ENCODE results near the gene COQ8A.

Gene COQ8A

DNA sequence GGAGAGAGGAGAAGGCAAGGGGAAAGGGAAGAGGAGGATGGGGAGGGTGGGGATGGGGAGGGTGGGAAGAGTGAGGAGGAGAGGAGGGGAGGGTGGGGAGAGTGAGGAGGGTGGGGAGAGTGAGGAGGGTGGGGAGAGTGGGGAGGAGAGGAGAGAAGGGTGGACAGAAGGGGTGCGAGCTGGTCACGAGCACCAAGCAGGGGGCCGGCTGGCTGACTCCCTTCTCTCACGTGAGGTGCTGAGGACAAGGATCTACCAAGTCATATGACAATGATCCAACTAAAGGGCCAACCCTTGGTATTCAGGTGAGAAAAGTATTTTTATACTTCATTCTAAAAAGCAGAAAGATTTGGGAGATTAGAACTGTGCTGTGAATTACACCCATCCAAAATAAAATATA is 51.8 kb downstream of the COQ8A start:
- Histone ChIP-seq H3K4me3 (ENCODE audit: low read length, poor library complexity, severe bottlenecking) (no peak overlapping the region), H3K9me3 (ENCODE audit: insufficient read depth, low read depth, low read length) (no peaks in the 10 kb centered on the region), H3F3A (ENCODE audit: low read depth) (no peaks in the 10 kb centered on the region), H3K4me1 (ENCODE audit: insufficient read depth, low read length, poor library complexity, severe bottlenecking) (no peaks in the 10 kb centered on the region), H3K9me2 (replicated peaks; ENCODE audit: low read depth, low read length) (no peaks in the 10 kb centered on the region), H4K20me1 (ENCODE audit: insufficient read depth, low read length, poor library complexity, severe bottlenecking) (no peaks in the 10 kb centered on the region), H3K9ac (ENCODE audit: low read depth, low read length, poor library complexity, severe bottlenecking) (no peak overlapping the region), H2AFZ (ENCODE audit: low read length) (no peak overlapping the region), H3K27me3 (ENCODE audit: insufficient read depth, low read length, poor library complexity, severe bottlenecking) (no peaks in the 10 kb centered on the region), H3K79me2 (ENCODE audit: insufficient read depth, low read length) (no peaks in the 10 kb centered on the region), H3K36me3 (ENCODE audit: insufficient read depth, low read length) (peaks cover 5% of the 10 kb centered on the region; the same call in 1 of the 2 replicates), H3K4me2 (ENCODE audit: low read depth, low read length, poor library complexity, severe bottlenecking) (no peak overlapping the region)
- TF ChIP-seq, protein P1, sequence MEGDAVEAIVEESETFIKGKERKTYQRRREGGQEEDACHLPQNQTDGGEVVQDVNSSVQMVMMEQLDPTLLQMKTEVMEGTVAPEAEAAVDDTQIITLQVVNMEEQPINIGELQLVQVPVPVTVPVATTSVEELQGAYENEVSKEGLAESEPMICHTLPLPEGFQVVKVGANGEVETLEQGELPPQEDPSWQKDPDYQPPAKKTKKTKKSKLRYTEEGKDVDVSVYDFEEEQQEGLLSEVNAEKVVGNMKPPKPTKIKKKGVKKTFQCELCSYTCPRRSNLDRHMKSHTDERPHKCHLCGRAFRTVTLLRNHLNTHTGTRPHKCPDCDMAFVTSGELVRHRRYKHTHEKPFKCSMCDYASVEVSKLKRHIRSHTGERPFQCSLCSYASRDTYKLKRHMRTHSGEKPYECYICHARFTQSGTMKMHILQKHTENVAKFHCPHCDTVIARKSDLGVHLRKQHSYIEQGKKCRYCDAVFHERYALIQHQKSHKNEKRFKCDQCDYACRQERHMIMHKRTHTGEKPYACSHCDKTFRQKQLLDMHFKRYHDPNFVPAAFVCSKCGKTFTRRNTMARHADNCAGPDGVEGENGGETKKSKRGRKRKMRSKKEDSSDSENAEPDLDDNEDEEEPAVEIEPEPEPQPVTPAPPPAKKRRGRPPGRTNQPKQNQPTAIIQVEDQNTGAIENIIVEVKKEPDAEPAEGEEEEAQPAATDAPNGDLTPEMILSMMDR (conservative IDR thresholded peaks at IDR 0.05; ENCODE audit: low read length), result no peak

DNA sequence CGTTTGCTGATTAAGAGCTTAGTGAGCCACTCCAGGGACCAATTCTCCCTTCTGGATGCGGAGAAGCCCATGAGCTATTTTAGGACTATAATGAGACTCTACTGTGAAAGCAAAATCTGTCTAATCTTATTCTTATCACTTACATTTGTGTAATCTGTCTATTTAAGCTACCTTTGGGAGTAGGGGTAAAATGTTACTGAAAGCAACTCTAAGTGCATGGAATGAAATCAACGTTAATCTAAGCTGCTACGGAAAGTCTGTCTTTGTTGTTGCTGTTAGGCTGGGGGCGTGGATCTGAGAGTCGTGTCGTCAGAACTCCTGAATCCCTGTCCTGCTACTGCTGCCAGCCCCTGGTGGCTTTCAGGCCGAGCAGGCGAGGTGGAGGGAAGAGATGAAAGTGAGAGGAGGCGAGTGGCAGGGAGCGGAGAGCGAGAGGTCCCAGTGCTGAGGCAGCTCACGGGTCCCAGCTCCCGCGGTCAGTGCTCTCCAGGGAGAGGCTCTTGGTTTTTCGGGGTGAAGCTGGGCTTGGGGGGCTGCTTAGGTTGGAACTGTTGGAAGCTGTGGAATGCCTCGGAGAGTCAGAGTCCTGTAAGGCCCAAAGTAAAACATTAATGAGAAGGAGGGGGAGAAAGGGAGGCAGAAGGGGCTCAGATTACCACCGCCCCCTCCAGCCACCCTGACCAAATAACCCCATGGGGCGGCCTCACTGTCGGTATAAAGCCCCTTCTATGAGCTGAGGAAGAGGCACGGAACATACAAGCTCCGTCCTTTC is 53.9 kb downstream of the COQ8A start:
- H3K27me3 ChIP-seq (ENCODE audit: insufficient read depth, low read length, poor library complexity, severe bottlenecking), result no peaks in the 10 kb centered on the region
- H3K9ac ChIP-seq (ENCODE audit: low read depth, low read length, poor library complexity, severe bottlenecking), result no peak overlapping the region
- H3K79me2 ChIP-seq (ENCODE audit: insufficient read depth, low read length), result no peaks in the 10 kb centered on the region
- no peaks in the 10 kb centered on the region for H3K4me1 ChIP-seq (ENCODE audit: insufficient read depth, low read length, poor library complexity, severe bottlenecking)
- H3F3A ChIP-seq (ENCODE audit: low read depth), result no peaks in the 10 kb centered on the region
- H3K4me3 ChIP-seq (ENCODE audit: low read length, poor library complexity, severe bottlenecking), result no peak overlapping the region
- no peaks in the 10 kb centered on the region for H3K9me2 ChIP-seq (replicated peaks; ENCODE audit: low read depth, low read length)
- TF ChIP-seq, protein P1 (conservative IDR thresholded peaks at IDR 0.05; ENCODE audit: low read length), result no peak
- no peak for TF ChIP-seq EZH2phosphoT487 (IDR thresholded peaks at IDR 0.05; ENCODE audit: borderline replicate concordance)
- H4K20me1 ChIP-seq (ENCODE audit: insufficient read depth, low read length, poor library complexity, severe bottlenecking), result no peaks in the 10 kb centered on the region
- H2AFZ ChIP-seq (ENCODE audit: low read length), result no peak overlapping the region
- H3K36me3 ChIP-seq (ENCODE audit: insufficient read depth, low read length), result no peaks in the 10 kb centered on the region
- H3K4me2 ChIP-seq (ENCODE audit: low read depth, low read length, poor library complexity, severe bottlenecking), result no peak overlapping the region
- H3K9me3 ChIP-seq (ENCODE audit: insufficient read depth, low read depth, low read length), result no peaks in the 10 kb centered on the region

DNA sequence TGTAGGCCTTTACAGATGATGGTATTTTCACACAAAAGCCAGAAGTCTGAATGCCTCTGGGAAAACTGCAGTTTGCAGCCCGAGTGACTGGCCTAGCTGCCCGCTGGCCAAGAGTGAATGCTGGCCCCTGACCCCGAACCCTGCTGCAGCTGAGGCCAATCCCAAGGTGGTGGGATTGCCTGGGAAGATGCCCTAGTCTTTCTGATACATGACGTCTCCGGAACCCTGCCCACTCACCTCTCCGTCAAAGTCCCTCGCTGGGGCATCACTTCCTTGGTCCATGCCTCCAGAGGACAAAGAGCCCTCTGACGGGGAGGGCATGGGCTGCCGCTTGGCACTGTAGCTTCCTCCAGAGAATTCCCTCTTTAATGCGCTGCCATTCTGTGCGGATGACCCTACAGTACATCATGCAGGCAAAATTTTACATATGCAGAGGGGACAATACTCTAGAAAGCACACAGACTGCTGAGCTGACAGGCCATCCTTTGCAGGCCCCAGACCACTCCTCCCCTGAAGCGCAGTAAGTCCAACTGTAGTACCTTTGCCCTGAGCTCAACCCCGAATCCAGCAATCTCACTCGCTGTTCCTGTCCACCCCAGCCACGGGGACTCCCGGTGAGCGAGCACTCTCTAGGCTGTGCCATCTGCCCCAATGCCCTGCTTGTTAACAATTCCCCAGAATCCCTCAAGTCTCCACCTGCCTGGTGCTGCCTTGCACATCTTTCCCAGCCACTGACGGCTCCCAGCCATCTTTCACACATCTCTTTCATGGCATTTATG is 54.7 kb downstream of the COQ8A start:
- Histone ChIP-seq H2AFZ (ENCODE audit: low read length) (no peak overlapping the region), H3F3A (ENCODE audit: low read depth) (no peaks in the 10 kb centered on the region), H3K9me3 (ENCODE audit: insufficient read depth, low read depth, low read length) (no peaks in the 10 kb centered on the region), H3K36me3 (ENCODE audit: insufficient read depth, low read length) (no peaks in the 10 kb centered on the region), H4K20me1 (ENCODE audit: insufficient read depth, low read length, poor library complexity, severe bottlenecking) (no peaks in the 10 kb centered on the region), H3K4me2 (ENCODE audit: low read depth, low read length, poor library complexity, severe bottlenecking) (no peak overlapping the region), H3K9ac (ENCODE audit: low read depth, low read length, poor library complexity, severe bottlenecking) (no peak overlapping the region), H3K79me2 (ENCODE audit: insufficient read depth, low read length) (no peaks in the 10 kb centered on the region), H3K4me3 (ENCODE audit: low read length, poor library complexity, severe bottlenecking) (no peak overlapping the region), H3K27me3 (ENCODE audit: insufficient read depth, low read length, poor library complexity, severe bottlenecking) (no peaks in the 10 kb centered on the region), H3K9me2 (replicated peaks; ENCODE audit: low read depth, low read length) (no peaks in the 10 kb centered on the region), H3K4me1 (ENCODE audit: insufficient read depth, low read length, poor library complexity, severe bottlenecking) (no peaks in the 10 kb centered on the region)
- TF ChIP-seq EZH2phosphoT487 (IDR thresholded peaks at IDR 0.05; ENCODE audit: borderline replicate concordance), result no peak
- TF ChIP-seq, protein P1 (conservative IDR thresholded peaks at IDR 0.05; ENCODE audit: low read length), result no peak
